Stomach (tissue), 9 donors: ENCODE measurements around the gene SLCO6A1. TPM values are rescaled to one million over a fixed set of nuclear protein-coding genes. Genes with fewer than 3 reads are reported as not detected.
A peak's percentile ranks its signal among the peaks of the same experiment; 100 is the strongest.
"Not testable (repeated sequence)": the region's sequence is repeated elsewhere in the genome, so short reads cannot be mapped to it uniquely, and the experiment has no call there.

Source experiments
- DNase-seq, 2 donors: peaks; one replicate each; pipeline versions ENCODE4 v3.0.0 to v3.0.0-alpha.2; 2013 to 2019
- H3K27ac ChIP-seq, 5 donors: fragments of 200-600 bp in 4 of 5; sonication (generic) in 4 of 5; one replicate each; pipeline ENCODE4 v1.5.1; 2013 to 2019; ENCODE audit warnings: mild to moderate bottlenecking in 1 of 5, moderate library complexity in 1 of 5
- H3K27me3 ChIP-seq, 3 donors: fragments of 200-600 bp; sonication (generic); one replicate each; pipeline ENCODE4 v1.5.1; 2017 to 2019; ENCODE audit warnings: mixed run types in 1 of 3
- H3K36me3 ChIP-seq, 4 donors: fragments of 200-600 bp; sonication (generic); 1 replicate in 3 of 4; 2 replicates in 1 of 4; pipeline ENCODE4 v1.5.1; 2016 to 2019
- H3K4me1 ChIP-seq, 4 donors: fragments of 200-600 bp; sonication (generic); one replicate each; pipeline ENCODE4 v1.5.1; 2016 to 2019
- H3K4me3 ChIP-seq, 4 donors: fragments of 200-600 bp; sonication (generic) in 3 of 4; one replicate each; pipeline ENCODE4 v1.5.1; 2016 to 2019; ENCODE audit warnings: mild to moderate bottlenecking in 1 of 4
- H3K9me3 ChIP-seq, 4 donors: fragments of 200-600 bp; sonication (generic); one replicate each; pipeline ENCODE4 v1.5.1; 2016 to 2019
- EP300 ChIP-seq: sonication (generic); formaldehyde crosslinking; IDR thresholded peaks from one replicate; pipeline ENCODE4 v1.6.1; 2017; ENCODE audit warnings: antibody characterized with exemption
- POLR2A ChIP-seq, 4 donors: fragments of 450-650 bp; IDR thresholded peaks; one replicate each; pipeline ENCODE4 v1.6.1; 2016; ENCODE audit warnings: antibody characterized with exemption in 4 of 4, control low read depth in 2 of 4, mild to moderate bottlenecking in 1 of 4, moderate library complexity in 1 of 4
- POLR2AphosphoS5 ChIP-seq, 3 donors: sonication (generic); formaldehyde crosslinking; IDR thresholded peaks; one replicate each; pipeline ENCODE4 v1.6.1; 2016; ENCODE audit warnings: antibody characterized with exemption in 3 of 3
- WGBS, 5 donors: extraction: QIAGEN DNeasy Blood & Tissue Kit in 3 of 5; methylation state at CpG; one replicate each; pipeline versions ENCODE4 v1.1.5 to v1.1.7; 2013 to 2018; 5-methylcytosine and 5-hydroxymethylcytosine counted together
- intact Hi-C: fragments of 100-400 bp; cut with DNase I; formaldehyde crosslinking; loops from one replicate; pipeline ENCODE4 v1.15.1; 2023; ENCODE audit warnings: low total_unique reads
- polyA plus RNA-seq, 3 donors: library from polyadenylated mRNA; stranded (reverse); fragments of 200-250 nt; gene quantifications; one replicate each; pipeline ENCODE4 v1.2.3, GENCODE V29; 2013
- total RNA-seq, 5 donors: library from RNA; depleted of rRNA; stranded (reverse); fragments of >200 nt; gene quantifications; one replicate each; pipeline versions ENCODE4 v1.1.0 to v1.2.3, GENCODE V29; 2014 to 2016
- TF ChIP-seq, protein P1 (sequence below), 7 experiments: fragments of 450-650 bp in 4 of 7; fragments of 200-600 bp in 3 of 7; sonication (generic) in 3 of 7; IDR thresholded peaks; one replicate each; pipeline ENCODE4 v1.5.1; 2016 to 2019; ENCODE audit warnings: antibody characterized with exemption in 7 of 7, control low read depth in 2 of 7, mild to moderate bottlenecking in 1 of 7
- donor health status: healthy with polysubstance abuse.
- donor health status: Bipolar disorder and iron deficiency.
- donor health status: healthy.

SLCO6A1 gene
- total and polyA plus RNA-seq, 8 donors: not detected

- Histone ChIP-seq H3K4me3 (no peak overlapping the region), H3K36me3 (no peaks in the 10 kb centered on the region), H3K27ac (no peak overlapping the region), H3K4me1 (peaks cover 0 to 7% (median 0%) of the 10 kb centered on the region in 4 donors), H3K9me3 (no peaks in the 10 kb centered on the region), H3K27me3 (no peaks in the 10 kb centered on the region)
- TF ChIP-seq EP300: no peak
- no peak for TF ChIP-seq POLR2A (IDR thresholded peaks at IDR 0.05)
- no peak for TF ChIP-seq POLR2AphosphoS5 (IDR thresholded peaks at IDR 0.05)
- TF ChIP-seq, protein P1, sequence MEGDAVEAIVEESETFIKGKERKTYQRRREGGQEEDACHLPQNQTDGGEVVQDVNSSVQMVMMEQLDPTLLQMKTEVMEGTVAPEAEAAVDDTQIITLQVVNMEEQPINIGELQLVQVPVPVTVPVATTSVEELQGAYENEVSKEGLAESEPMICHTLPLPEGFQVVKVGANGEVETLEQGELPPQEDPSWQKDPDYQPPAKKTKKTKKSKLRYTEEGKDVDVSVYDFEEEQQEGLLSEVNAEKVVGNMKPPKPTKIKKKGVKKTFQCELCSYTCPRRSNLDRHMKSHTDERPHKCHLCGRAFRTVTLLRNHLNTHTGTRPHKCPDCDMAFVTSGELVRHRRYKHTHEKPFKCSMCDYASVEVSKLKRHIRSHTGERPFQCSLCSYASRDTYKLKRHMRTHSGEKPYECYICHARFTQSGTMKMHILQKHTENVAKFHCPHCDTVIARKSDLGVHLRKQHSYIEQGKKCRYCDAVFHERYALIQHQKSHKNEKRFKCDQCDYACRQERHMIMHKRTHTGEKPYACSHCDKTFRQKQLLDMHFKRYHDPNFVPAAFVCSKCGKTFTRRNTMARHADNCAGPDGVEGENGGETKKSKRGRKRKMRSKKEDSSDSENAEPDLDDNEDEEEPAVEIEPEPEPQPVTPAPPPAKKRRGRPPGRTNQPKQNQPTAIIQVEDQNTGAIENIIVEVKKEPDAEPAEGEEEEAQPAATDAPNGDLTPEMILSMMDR (IDR thresholded peaks at IDR 0.05): no peak
- WGBS, 5 donors: 38 to 56% (median 51%) methylated on average over 4 of the region's 4 CpGs
- DNase-seq: peak in 1 of 2 donors; percentile 23
- intact Hi-C loops: no loop called here
Observed at GRCh38 chr5:102511666-102512065, 12.9 kb upstream of the SLCO6A1 start.

DNA sequence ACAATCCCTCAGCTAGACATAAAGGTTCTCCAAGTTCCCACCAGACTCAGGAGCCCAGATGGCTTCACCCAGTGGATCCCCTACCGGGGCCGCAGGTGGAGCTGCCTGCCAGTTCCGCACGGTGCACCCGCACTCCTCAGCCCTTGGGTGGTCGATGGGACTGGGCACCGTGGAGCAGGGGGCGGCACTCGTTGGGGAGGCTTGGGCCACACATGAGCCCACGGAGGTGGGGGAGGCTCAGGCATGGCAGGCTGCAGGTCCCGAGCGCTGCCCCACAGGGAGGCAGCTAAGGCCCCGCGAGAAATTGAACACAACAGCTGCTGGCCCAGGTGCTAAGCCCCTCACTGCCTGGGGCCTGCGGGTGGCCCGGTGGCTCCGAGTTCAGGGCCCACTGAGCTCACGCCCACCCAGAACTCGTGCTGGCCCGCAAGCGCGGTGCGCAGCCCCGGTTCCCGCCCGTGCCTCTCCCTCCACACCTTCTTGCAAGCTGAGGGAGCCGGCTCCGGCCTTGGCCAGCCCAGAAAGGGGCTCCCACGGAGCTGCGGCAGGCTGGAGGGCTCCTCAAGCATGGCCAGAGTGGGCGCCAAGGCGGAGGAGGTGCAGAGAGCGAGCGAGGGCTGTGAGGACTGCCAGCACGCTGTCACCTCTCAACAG is 7.4 kb downstream of the SLCO6A1 start:
- H3K9me3 ChIP-seq: peaks cover 0 to 23% (median 14%) of the 10 kb centered on the region in 4 donors
- H3K4me1 ChIP-seq, H3K27ac ChIP-seq, DNase-seq, H3K27me3 ChIP-seq, intact Hi-C loops, H3K4me3 ChIP-seq, H3K36me3 ChIP-seq: not testable (repeated sequence)
- 91 to 98% (median 95%) methylated on average over 11 to 35 of the region's 35 CpGs for WGBS, 5 donors

DNA sequence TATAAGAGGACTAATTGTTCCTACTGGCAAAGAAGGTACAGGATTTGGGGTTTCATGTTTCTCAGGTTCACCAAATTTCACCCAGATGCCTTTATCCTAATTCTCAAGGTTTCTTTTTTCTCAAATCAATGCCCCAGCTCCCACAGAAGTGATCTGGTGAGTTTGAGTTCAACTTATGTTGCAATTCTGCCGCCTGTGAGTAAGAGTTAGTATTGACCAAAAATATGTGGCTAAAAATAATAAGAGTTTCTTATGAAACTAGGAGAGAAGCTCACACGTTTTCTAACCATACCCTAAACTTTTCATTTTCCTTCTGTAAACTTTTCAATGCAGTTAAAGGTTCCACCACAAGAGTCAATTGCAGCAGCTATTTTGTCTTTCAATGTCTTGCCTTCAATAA is 15.1 kb downstream of the SLCO6A1 start:
- Histone ChIP-seq H3K4me1 (no peaks in the 10 kb centered on the region), H3K27me3 (no peaks in the 10 kb centered on the region), H3K36me3 (no peaks in the 10 kb centered on the region), H3K4me3 (no peak overlapping the region), H3K9me3 (peaks cover 0 to 3% (median under 1%) of the 10 kb centered on the region in 4 donors), H3K27ac (no peak overlapping the region)
- 58 to 64% (median 61%) methylated on average over 2 of the region's 2 CpGs for WGBS, 5 donors
- DNase-seq: no peak
- TF ChIP-seq, protein P1 (IDR thresholded peaks at IDR 0.05): no peak
- TF ChIP-seq POLR2A (IDR thresholded peaks at IDR 0.05) (no peak), POLR2AphosphoS5 (IDR thresholded peaks at IDR 0.05) (no peak), EP300 (no peak)
- intact Hi-C loops: no loop called here

DNA sequence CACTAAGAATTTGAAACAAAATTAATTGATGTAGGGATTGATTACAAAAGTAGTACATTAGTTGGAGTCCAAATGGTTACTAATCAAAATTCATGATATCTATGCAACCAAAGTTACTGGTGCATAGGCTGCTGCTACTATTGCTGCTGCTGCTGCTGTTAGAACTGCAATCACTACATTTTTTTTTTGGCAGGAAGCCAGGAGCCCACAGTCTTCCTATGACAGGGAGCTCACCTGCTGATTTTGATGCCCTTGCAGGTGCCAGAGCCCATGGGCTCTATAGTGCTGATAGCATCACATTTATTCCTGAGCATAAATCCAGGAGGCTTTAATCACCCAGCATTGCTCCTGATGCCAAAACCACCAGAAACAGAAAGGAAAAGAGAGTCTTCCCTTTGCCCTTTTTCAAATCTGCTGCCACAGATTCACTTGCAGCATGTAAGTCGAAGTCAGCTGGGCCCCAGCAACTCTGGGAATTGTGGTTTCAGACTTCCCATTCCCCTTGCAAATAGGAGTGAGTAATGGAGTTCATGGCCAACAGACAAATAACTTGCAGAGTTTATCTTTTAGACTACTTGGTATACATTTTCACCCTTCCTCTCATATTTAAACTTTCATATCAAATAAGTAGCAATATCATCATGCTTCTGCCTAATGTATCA is 17.6 kb downstream of the SLCO6A1 start:
- DNase-seq: no peak
- TF ChIP-seq, protein P1 (IDR thresholded peaks at IDR 0.05): no peak
- no peak for TF ChIP-seq POLR2A (IDR thresholded peaks at IDR 0.05)
- TF ChIP-seq EP300: no peak
- TF ChIP-seq POLR2AphosphoS5 (IDR thresholded peaks at IDR 0.05): no peak
- Histone ChIP-seq H3K27me3 (no peaks in the 10 kb centered on the region), H3K27ac (no peak overlapping the region), H3K9me3 (no peaks in the 10 kb centered on the region), H3K36me3 (no peaks in the 10 kb centered on the region), H3K4me1 (no peaks in the 10 kb centered on the region), H3K4me3 (no peak overlapping the region)
- 21 to 43% (median 35%) methylated on average over 1 of the region's 1 CpG for WGBS, 5 donors
- intact Hi-C loops: no loop called here

GRCh38 chr5:102453716-102454115 is 45.1 kb downstream of the SLCO6A1 start:
- Histone ChIP-seq H3K27ac (no peak overlapping the region), H3K36me3 (no peaks in the 10 kb centered on the region), H3K27me3 (no peaks in the 10 kb centered on the region), H3K4me3 (no peak overlapping the region), H3K9me3 (peaks cover 0 to 18% (median 0%) of the 10 kb centered on the region in 4 donors), H3K4me1 (no peaks in the 10 kb centered on the region)
- intact Hi-C loops: no loop called here
- DNase-seq: no peak
- TF ChIP-seq EP300: no peak
- no peak for TF ChIP-seq POLR2A (IDR thresholded peaks at IDR 0.05)
- no peak for TF ChIP-seq POLR2AphosphoS5 (IDR thresholded peaks at IDR 0.05)
- TF ChIP-seq, protein P1 (IDR thresholded peaks at IDR 0.05): no peak
